Peyer's patch (tissue), 4 donors: ENCODE results near the gene MYOF. TPM values are rescaled to one million over a fixed set of nuclear protein-coding genes. Genes with fewer than 3 reads are reported as not detected.

Source experiments
- DNase-seq, 3 donors: peaks; one replicate each; pipeline ENCODE4 v3.0.0-alpha.2; 2017 to 2019
- H3K27ac ChIP-seq, 4 donors: fragments of 200-600 bp; sonication (generic); one replicate each; pipeline ENCODE4 v1.5.1; 2016 to 2019
- H3K27me3 ChIP-seq, 2 donors: fragments of 200-600 bp; sonication (generic); one replicate each; pipeline ENCODE4 v1.5.1; 2019
- H3K36me3 ChIP-seq, 3 donors: fragments of 200-600 bp; sonication (generic); one replicate each; pipeline ENCODE4 v1.5.1; 2016 to 2019
- H3K4me1 ChIP-seq, 4 donors: fragments of 200-600 bp; sonication (generic); one replicate each; pipeline ENCODE4 v1.5.1; 2016 to 2019
- H3K4me3 ChIP-seq, 4 donors: fragments of 200-600 bp; sonication (generic); 1 replicate in 3 of 4; 2 replicates in 1 of 4; pipeline ENCODE4 v1.5.1; 2016 to 2019; ENCODE audit warnings: mild to moderate bottlenecking in 1 of 4
- H3K9me3 ChIP-seq, 4 donors: fragments of 200-600 bp; sonication (generic); one replicate each; pipeline ENCODE4 v1.5.1; 2016 to 2019; ENCODE audit warnings: mild to moderate bottlenecking in 1 of 4
- POLR2A ChIP-seq, 2 donors: fragments of 450-650 bp; IDR thresholded peaks; one replicate each; pipeline ENCODE4 v1.5.1; 2017; ENCODE audit warnings: antibody characterized with exemption in 2 of 2, mild to moderate bottlenecking in 2 of 2, moderate library complexity in 2 of 2
- total RNA-seq, 4 donors: library from RNA; depleted of rRNA; stranded (reverse); fragments of >200 nt; gene quantifications; one replicate each; pipeline ENCODE4 v1.1.0, GENCODE V29; 2016
- TF ChIP-seq, protein P1 (sequence below), 6 experiments: fragments of 450-650 bp in 4 of 6; fragments of 200-600 bp in 2 of 6; sonication (generic) in 1 of 6; IDR thresholded peaks; one replicate each; pipeline ENCODE4 v1.5.1; 2017 to 2019; ENCODE audit warnings: antibody characterized with exemption in 6 of 6, mild to moderate bottlenecking in 3 of 6, moderate library complexity in 1 of 6

MYOF gene
- total RNA-seq, 4 donors from 2014 or later = 15.1 to 52.8 (median 24.4) TPM

DNA sequence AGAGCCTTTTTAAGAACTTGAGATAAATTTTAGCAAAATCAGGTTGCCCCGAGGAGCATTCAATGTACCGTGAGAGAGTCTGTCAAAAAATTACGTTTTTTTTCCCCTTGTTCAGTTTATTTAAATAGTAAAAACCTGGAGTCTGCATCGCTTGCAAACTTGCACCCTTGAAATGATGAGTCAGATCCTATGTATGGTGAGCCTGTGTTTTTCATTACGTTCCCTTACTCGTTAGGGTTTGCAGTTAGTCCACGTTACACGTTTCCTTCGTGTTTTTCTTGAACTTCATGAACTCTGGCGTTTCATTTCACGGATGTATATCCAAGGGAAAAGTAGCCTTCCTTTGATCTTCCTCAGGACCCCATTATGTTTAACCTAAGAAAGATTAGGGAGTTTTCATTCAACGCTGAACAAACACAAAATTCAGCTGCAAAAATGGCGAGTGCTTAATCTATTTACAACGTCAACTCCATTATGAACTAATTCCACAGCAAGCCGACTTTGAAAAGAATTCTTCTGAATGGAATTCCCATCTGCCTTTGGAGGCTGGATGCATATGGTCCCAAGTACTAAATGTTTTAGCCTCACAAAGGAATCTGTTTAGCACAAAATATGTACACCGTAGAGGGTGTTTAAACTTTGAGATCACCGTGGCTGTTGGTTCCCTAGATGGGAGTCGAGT, 182.4 kb downstream of the MYOF start:
- Histone ChIP-seq H3K27ac (no peak overlapping the region), H3K9me3 (no peaks in the 10 kb centered on the region), H3K4me3 (no peak overlapping the region), H3K27me3 (no peaks in the 10 kb centered on the region), H3K36me3 (no peaks in the 10 kb centered on the region), H3K4me1 (no peaks in the 10 kb centered on the region)
- no peak for TF ChIP-seq POLR2A (IDR thresholded peaks at IDR 0.05)
- TF ChIP-seq, protein P1, sequence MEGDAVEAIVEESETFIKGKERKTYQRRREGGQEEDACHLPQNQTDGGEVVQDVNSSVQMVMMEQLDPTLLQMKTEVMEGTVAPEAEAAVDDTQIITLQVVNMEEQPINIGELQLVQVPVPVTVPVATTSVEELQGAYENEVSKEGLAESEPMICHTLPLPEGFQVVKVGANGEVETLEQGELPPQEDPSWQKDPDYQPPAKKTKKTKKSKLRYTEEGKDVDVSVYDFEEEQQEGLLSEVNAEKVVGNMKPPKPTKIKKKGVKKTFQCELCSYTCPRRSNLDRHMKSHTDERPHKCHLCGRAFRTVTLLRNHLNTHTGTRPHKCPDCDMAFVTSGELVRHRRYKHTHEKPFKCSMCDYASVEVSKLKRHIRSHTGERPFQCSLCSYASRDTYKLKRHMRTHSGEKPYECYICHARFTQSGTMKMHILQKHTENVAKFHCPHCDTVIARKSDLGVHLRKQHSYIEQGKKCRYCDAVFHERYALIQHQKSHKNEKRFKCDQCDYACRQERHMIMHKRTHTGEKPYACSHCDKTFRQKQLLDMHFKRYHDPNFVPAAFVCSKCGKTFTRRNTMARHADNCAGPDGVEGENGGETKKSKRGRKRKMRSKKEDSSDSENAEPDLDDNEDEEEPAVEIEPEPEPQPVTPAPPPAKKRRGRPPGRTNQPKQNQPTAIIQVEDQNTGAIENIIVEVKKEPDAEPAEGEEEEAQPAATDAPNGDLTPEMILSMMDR (IDR thresholded peaks at IDR 0.05) = no peak
- DNase-seq = no peak

DNA sequence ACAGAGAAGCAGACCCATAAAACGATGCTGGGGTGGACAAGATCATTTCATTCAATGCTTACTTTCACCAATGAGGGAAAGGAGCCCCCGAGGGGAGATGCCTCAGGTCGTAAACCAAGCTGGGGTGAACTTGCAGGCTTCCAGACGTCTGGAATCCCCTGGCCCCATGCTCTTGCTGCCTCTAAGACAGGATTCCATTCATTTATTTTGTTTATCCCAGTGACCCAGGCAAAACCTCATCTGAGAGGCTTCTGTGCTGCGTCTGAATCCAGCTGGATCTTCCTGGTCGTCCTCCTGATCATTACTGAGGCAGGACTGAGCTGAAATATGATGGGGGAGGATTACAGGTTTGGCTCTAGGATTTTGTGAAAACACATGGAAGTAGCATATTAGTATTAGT, 182.9 kb downstream of the MYOF start:
- Histone ChIP-seq H3K4me3 (no peak overlapping the region), H3K4me1 (no peaks in the 10 kb centered on the region), H3K27me3 (no peaks in the 10 kb centered on the region), H3K36me3 (no peaks in the 10 kb centered on the region), H3K27ac (no peak overlapping the region), H3K9me3 (no peaks in the 10 kb centered on the region)
- no peak for TF ChIP-seq POLR2A (IDR thresholded peaks at IDR 0.05)
- no peak for DNase-seq

DNA sequence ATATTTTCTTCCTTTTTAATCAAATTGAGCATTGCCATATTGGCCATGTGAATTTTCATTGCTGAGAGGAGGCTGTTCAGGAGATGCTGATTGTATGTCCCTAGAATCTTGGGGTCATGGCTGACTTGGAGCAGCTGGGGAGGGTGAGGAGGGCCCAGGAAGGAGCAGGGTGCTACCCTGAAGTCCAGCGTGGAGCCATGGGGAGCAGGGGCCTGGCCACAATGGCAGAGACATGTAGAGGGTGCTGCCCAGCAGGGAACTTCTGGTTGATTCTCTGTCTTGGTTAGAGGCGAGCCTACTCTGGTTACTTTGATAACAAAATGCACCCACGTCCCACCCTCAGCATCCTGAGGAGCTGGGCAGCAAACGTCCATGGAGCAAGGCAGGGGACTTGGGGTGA, 186.0 kb downstream of the MYOF start:
- Histone ChIP-seq H3K4me3 (no peak overlapping the region), H3K27me3 (no peaks in the 10 kb centered on the region), H3K9me3 (no peaks in the 10 kb centered on the region), H3K36me3 (no peaks in the 10 kb centered on the region), H3K27ac (no peak overlapping the region), H3K4me1 (no peaks in the 10 kb centered on the region)
- no peak for DNase-seq
- TF ChIP-seq, protein P1 (IDR thresholded peaks at IDR 0.05) = no peak
- no peak for TF ChIP-seq POLR2A (IDR thresholded peaks at IDR 0.05)

DNA sequence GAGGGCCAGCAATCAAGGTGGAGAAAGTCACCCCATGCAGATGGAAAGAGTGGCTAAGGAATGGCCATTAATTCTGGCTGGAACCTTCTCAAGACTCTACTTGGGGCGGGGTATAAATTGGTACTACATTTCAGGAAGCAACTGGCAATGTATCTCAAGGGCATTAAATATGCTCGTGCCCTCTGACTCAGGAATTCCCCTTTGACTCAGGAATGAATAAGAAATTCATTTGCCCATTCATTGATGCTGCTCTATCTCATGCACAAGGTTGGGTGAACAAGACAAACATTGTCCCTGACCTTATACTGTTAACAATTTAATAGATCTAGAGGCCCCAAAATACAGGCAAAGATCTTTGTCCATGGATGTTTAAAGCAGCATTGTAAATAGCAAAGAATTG, 188.1 kb downstream of the MYOF start:
- TF ChIP-seq, protein P1 (IDR thresholded peaks at IDR 0.05) = no peak
- TF ChIP-seq POLR2A (IDR thresholded peaks at IDR 0.05) = no peak
- Histone ChIP-seq H3K9me3 (no peaks in the 10 kb centered on the region), H3K27me3 (no peaks in the 10 kb centered on the region), H3K4me1 (no peaks in the 10 kb centered on the region), H3K27ac (no peak overlapping the region), H3K36me3 (no peaks in the 10 kb centered on the region), H3K4me3 (no peak overlapping the region)
- DNase-seq = no peak

DNA sequence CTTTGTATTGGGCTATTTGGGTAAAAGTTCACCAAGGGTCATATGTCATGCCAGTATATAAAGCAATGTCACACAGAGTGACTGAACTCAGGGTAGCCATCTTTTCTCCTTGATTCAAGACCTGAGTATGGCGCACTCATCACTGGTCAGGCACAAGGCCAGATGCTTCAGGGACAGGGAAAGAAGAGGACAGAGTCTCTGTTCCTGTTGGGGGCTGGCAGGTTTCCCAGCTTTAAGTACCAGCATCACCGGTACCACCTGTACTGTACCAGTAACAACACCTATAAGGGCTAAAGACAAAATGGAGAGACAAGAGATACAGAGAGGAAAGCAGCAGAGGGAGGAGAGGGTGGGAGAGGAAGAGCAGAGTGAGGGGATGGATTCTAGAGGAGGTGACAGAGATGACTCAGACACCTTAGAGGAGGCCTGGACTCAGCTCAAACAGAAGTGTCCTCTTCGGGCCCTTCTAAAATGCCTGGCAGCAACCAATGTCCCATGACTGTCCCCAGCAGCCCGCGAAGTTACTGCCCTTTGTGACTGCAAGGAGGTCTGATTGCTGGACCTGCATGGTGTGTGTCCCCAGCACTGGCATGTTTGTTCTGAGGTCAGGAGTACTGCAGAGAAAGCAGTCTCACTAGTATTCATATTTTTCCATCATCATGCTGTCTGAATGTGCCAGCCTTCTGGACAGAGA, 191.3 kb downstream of the MYOF start:
- H3K27ac ChIP-seq = no peak overlapping the region
- DNase-seq = no peak
- H3K4me3 ChIP-seq = no peak overlapping the region
- H3K4me1 ChIP-seq = no peaks in the 10 kb centered on the region
- H3K27me3 ChIP-seq = no peaks in the 10 kb centered on the region
- TF ChIP-seq, protein P1 (IDR thresholded peaks at IDR 0.05) = no peak
- no peak for TF ChIP-seq POLR2A (IDR thresholded peaks at IDR 0.05)
- no peaks in the 10 kb centered on the region for H3K36me3 ChIP-seq
- no peaks in the 10 kb centered on the region for H3K9me3 ChIP-seq
